HG02763 (cell line): ENCODE measurements around the gene IL1RAP.
"Not testable (repeated sequence)": the region's sequence is repeated elsewhere in the genome, so short reads cannot be mapped to it uniquely, and the experiment has no call there.

Experiments used
- ATAC-seq: cut with Tn5 transposase; IDR thresholded peaks from one replicate; pipeline ENCODE4 v1.9.1; 2021; ENCODE audit warnings: mild to moderate bottlenecking, moderate library complexity; ENCODE audit not compliant: unreplicated experiment

Gene IL1RAP

GRCh38 chr3:190645932-190646460 is 132.1 kb downstream of the IL1RAP start:
- ATAC-seq: no peak

GRCh38 chr3:190646996-190647395 is 133.1 kb downstream of the IL1RAP start:
- no peak for ATAC-seq

- ATAC-seq: no peak
These were observed 142.0 kb downstream of the IL1RAP start for GRCh38 chr3:190655933-190656332.

- no peak for ATAC-seq
These were observed 144.2 kb downstream of the IL1RAP start for GRCh38 chr3:190658106-190658505.

- no peak for ATAC-seq
These were observed 152.9 kb downstream of the IL1RAP start for GRCh38 chr3:190666821-190667220.

GRCh38 chr3:190671658-190672057 is 157.8 kb downstream of the IL1RAP start:
- no peak for ATAC-seq

GRCh38 chr3:190673148-190673547 is 159.3 kb downstream of the IL1RAP start:
- ATAC-seq: no peak

- ATAC-seq: no peak
These were observed 162.6 kb downstream of the IL1RAP start for GRCh38 chr3:190676481-190676880.

- no peak for ATAC-seq
These were observed 163.1 kb downstream of the IL1RAP start for GRCh38 chr3:190677001-190677400.

GRCh38 chr3:190677868-190678267 is 164.0 kb downstream of the IL1RAP start:
- ATAC-seq: not testable (repeated sequence)

GRCh38 chr3:190680691-190681090 is 166.8 kb downstream of the IL1RAP start:
- no peak for ATAC-seq

- no peak for ATAC-seq
These were observed 170.9 kb downstream of the IL1RAP start for GRCh38 chr3:190684776-190685175.

GRCh38 chr3:190686011-190686410 is 172.1 kb downstream of the IL1RAP start:
- ATAC-seq: no peak

GRCh38 chr3:190690246-190690645 is 176.4 kb downstream of the IL1RAP start:
- no peak for ATAC-seq

GRCh38 chr3:190692256-190692655 is 178.4 kb downstream of the IL1RAP start:
- ATAC-seq: no peak

- ATAC-seq: no peak
These were observed 180.6 kb downstream of the IL1RAP start for GRCh38 chr3:190694335-190695001.

GRCh38 chr3:190695225-190695624 is 181.3 kb downstream of the IL1RAP start:
- ATAC-seq: no peak

- no peak for ATAC-seq
These were observed 182.1 kb downstream of the IL1RAP start for GRCh38 chr3:190695994-190696393.

- ATAC-seq: no peak
These were observed 183.1 kb downstream of the IL1RAP start for GRCh38 chr3:190696777-190697501.

- ATAC-seq: no peak
These were observed 183.6 kb downstream of the IL1RAP start for GRCh38 chr3:190697502-190697830.

GRCh38 chr3:190697901-190698300 is 184.0 kb downstream of the IL1RAP start:
- no peak for ATAC-seq

GRCh38 chr3:190699776-190700175 is 185.9 kb downstream of the IL1RAP start:
- no peak for ATAC-seq
